Panc1 (cell line): ENCODE data around the gene PBX2. TPM values are rescaled to one million over a fixed set of nuclear protein-coding genes. Genes with fewer than 3 reads are reported as not detected.

Source experiments
- ATAC-seq: fragments of 200-7000 bp; cut with Tn5 transposase; 2 replicates; pipeline ENCODE4 v1.9.1; 2020; ENCODE audit warnings: mild to moderate bottlenecking, moderate library complexity
- BruUV-seq: library from RNA; stranded (reverse); fragments of 400-500 nt; replicated peaks from 2 replicates; lab custom pipeline; 2021; lab: Mats Ljungman, UMichigan
- CTCF ChIA-PET: fragments of 300-600 bp; sonication (Branson Sonifier 250); formaldehyde crosslinking; loops from one replicate; lab custom pipeline; 2022; ENCODE audit warnings: antibody characterized with exemption; lab: Charles Lee
- POLR2A ChIA-PET: fragments of 300-600 bp; sonication (Branson Sonifier 250); formaldehyde crosslinking; loops from one replicate; lab custom pipeline; 2022; ENCODE audit warnings: antibody characterized with exemption; lab: Charles Lee
- DNase-seq: peaks from one replicate; pipeline ENCODE4 v3.0.0-alpha.2; 2010; ENCODE audit warnings: low read depth, low spot score
- H3K27ac ChIP-seq: 2 replicates; pipeline ENCODE4 v1.5.1; 2011; ENCODE audit warnings: mild to moderate bottlenecking, low read length, inconsistent platforms
- H3K27me3 ChIP-seq: fragments of 200-500 bp; sonication (Bioruptor generic); 2 replicates; pipeline ENCODE4 v1.6.0; 2014; ENCODE audit warnings: low read length, inconsistent platforms; ENCODE audit not compliant: control insufficient read depth, insufficient read depth
- H3K36me3 ChIP-seq: fragments of 200-500 bp; sonication (Bioruptor generic); 2 replicates; pipeline ENCODE4 v1.5.1; 2014; ENCODE audit warnings: inconsistent platforms, mild to moderate bottlenecking, low read length, moderate library complexity; ENCODE audit not compliant: control insufficient read depth, insufficient read depth
- H3K4me1 ChIP-seq: 2 replicates; pipeline ENCODE4 v1.5.1; 2011; ENCODE audit warnings: inconsistent platforms, mild to moderate bottlenecking, low read length, moderate library complexity; ENCODE audit not compliant: control insufficient read depth, insufficient read depth
- H3K4me3 ChIP-seq, 2 experiments: 2 replicates each; pipeline ENCODE4 v1.5.1; 2011 to 2012; ENCODE audit warnings: low read depth in 2 of 2, low read length in 2 of 2, mild to moderate bottlenecking in 2 of 2, inconsistent platforms in 1 of 2, moderate library complexity in 1 of 2
- H3K9me3 ChIP-seq: fragments of 200-500 bp; sonication (Bioruptor generic); 2 replicates; pipeline ENCODE4 v1.5.1; 2014; ENCODE audit warnings: low read depth, mild to moderate bottlenecking, inconsistent platforms, low read length, moderate library complexity; ENCODE audit not compliant: control insufficient read depth, insufficient read depth
- POLR2AphosphoS5 ChIP-seq: IDR thresholded peaks from 2 replicates; pipeline ENCODE4 v1.6.1; 2012; ENCODE audit warnings: mild to moderate bottlenecking, low read depth, low read length, moderate library complexity
- SIN3A ChIP-seq: IDR thresholded peaks from 2 replicates; pipeline ENCODE4 v1.6.1; 2012; ENCODE audit warnings: low read depth, mild to moderate bottlenecking, low read length, moderate library complexity, borderline replicate concordance; ENCODE audit not compliant: insufficient read depth
- TCF7L2 ChIP-seq: IDR thresholded peaks from 2 replicates; pipeline ENCODE4 v1.6.1; 2011; ENCODE audit warnings: mild to moderate bottlenecking, low read depth, low read length, inconsistent platforms
- in situ Hi-C: cut with HindIII; loops from 2 replicates; pipeline ENCODE4 v1.10.0; 2016; ENCODE audit warnings: low sequenced_read_pairs, low pct_unique_long_range_greater_than_20kb
- intact Hi-C: fragments of 100-400 bp; cut with micrococcal nuclease; formaldehyde crosslinking; loops from one replicate; pipeline ENCODE4 v1.10.0; 2022; ENCODE audit not compliant: unreplicated experiment
- total RNA-seq: library from RNA; stranded (reverse); gene quantifications from one replicate; pipeline ENCODE4 v1.2.1, GENCODE V29; 2021; ENCODE audit not compliant: unreplicated experiment
- TF ChIP-seq, protein P1 (sequence below): fragments of 450-650 bp; IDR thresholded peaks from 2 replicates; pipeline ENCODE4 v1.5.1; 2017; ENCODE audit warnings: mild to moderate bottlenecking
- TF ChIP-seq, protein P2 (sequence below), 2 experiments: IDR thresholded peaks; 2 replicates each; pipeline ENCODE4 v1.6.1; 2011 to 2012; ENCODE audit warnings: low read depth in 2 of 2, control low read depth in 1 of 2, low read length in 1 of 2, mild to moderate bottlenecking in 1 of 2, moderate library complexity in 1 of 2; ENCODE audit not compliant: insufficient read depth in 1 of 2

Gene PBX2
- total RNA-seq, 1 experiment from 2014 or later: 76.2 TPM

DNA sequence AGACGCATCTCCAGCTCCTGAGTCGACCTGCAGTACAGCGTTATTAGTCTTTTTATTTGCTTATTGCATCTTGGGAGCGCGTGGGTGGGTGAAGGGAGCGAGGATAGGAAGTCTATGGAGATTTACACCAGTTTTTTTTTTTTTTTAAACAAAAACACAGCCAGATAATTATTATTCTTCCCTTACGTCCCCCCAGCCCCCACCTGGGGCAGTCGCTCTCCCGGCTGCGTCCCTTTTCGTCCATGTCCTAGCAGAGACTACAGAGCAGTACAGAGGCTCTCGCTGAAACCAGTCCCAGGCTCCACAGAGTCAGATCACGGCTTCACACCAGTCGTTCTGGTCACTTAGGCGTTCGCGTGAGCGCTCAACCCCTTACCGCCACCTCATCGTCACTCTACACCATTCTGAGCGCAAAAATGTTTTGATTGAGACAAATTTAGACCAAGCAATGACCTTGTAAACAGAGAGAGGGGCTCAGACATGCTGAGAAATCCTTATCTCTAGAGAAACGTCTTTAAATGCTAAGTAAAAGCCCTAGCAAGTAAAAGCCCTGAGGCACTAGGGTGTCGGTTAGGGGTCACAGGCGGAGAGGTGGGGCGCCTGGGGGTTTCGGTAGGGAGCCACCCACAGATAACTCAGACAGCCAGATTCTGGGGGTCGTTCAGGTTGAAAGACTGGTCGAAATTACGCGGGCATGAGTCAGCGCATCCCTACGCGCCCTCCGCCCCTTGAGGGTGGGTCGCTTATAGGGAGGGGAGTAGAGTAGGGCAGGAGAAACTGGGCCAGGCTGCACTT lies 37.0 kb downstream of the PBX2 start:
- no peaks in the 10 kb centered on the region for H3K9me3 ChIP-seq
- intact Hi-C loops: loop anchor here (2.0 kb wide), 1 partner anchor 34 kb away; no protein-coding TSS in a partner anchor
- CTCF ChIA-PET: interaction anchor here (0.5 to 0.6 kb wide), 3 partner anchors 17 to 1913 kb away, joined by 5 to 6 read pairs (median 5); no protein-coding TSS in a partner anchor
- BruUV-seq: no TSS peak
- TF ChIP-seq SIN3A: no peak; the same call in 1 of the 2 replicates
- TF ChIP-seq, protein P1, sequence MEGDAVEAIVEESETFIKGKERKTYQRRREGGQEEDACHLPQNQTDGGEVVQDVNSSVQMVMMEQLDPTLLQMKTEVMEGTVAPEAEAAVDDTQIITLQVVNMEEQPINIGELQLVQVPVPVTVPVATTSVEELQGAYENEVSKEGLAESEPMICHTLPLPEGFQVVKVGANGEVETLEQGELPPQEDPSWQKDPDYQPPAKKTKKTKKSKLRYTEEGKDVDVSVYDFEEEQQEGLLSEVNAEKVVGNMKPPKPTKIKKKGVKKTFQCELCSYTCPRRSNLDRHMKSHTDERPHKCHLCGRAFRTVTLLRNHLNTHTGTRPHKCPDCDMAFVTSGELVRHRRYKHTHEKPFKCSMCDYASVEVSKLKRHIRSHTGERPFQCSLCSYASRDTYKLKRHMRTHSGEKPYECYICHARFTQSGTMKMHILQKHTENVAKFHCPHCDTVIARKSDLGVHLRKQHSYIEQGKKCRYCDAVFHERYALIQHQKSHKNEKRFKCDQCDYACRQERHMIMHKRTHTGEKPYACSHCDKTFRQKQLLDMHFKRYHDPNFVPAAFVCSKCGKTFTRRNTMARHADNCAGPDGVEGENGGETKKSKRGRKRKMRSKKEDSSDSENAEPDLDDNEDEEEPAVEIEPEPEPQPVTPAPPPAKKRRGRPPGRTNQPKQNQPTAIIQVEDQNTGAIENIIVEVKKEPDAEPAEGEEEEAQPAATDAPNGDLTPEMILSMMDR: no peak
- no peak for TF ChIP-seq POLR2AphosphoS5
- TF ChIP-seq, protein P2, sequence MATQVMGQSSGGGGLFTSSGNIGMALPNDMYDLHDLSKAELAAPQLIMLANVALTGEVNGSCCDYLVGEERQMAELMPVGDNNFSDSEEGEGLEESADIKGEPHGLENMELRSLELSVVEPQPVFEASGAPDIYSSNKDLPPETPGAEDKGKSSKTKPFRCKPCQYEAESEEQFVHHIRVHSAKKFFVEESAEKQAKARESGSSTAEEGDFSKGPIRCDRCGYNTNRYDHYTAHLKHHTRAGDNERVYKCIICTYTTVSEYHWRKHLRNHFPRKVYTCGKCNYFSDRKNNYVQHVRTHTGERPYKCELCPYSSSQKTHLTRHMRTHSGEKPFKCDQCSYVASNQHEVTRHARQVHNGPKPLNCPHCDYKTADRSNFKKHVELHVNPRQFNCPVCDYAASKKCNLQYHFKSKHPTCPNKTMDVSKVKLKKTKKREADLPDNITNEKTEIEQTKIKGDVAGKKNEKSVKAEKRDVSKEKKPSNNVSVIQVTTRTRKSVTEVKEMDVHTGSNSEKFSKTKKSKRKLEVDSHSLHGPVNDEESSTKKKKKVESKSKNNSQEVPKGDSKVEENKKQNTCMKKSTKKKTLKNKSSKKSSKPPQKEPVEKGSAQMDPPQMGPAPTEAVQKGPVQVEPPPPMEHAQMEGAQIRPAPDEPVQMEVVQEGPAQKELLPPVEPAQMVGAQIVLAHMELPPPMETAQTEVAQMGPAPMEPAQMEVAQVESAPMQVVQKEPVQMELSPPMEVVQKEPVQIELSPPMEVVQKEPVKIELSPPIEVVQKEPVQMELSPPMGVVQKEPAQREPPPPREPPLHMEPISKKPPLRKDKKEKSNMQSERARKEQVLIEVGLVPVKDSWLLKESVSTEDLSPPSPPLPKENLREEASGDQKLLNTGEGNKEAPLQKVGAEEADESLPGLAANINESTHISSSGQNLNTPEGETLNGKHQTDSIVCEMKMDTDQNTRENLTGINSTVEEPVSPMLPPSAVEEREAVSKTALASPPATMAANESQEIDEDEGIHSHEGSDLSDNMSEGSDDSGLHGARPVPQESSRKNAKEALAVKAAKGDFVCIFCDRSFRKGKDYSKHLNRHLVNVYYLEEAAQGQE (IDR thresholded peaks at IDR 0.05; ENCODE audit: insufficient read depth in 1 of 2, low read depth in 2 of 2, low read length in 1 of 2): no peak
- no peak for TF ChIP-seq TCF7L2
- no peaks in the 10 kb centered on the region for H3K27me3 ChIP-seq
- no peaks in the 10 kb centered on the region; the same call in 1 of the 2 replicates for H3K36me3 ChIP-seq
- peak overlapping the region; percentile 84 for H3K27ac ChIP-seq
- H3K4me1 ChIP-seq: peaks cover 21% of the 10 kb centered on the region
- no peak for DNase-seq
- H3K4me3 ChIP-seq: peak overlapping the region; percentile 81 to 96
- in situ Hi-C loops: no loop called here
- POLR2A ChIA-PET: interaction anchor here (0.5 to 0.9 kb wide), 4 partner anchors 21 to 399 kb away, joined by 3 to 8 read pairs (median 4); no protein-coding TSS in a partner anchor
- ATAC-seq: peak; percentile 60

- H3K4me3 ChIP-seq: peak within 1 kb of the TSS; percentile 81 to 96
- ChIA-PET CTCF (interaction anchor here (0.5 to 0.6 kb wide), 2 partner anchors 32 to 69 kb away, joined by 3 to 5 read pairs; no protein-coding TSS in a partner anchor), POLR2A (interaction anchor here (0.5 to 0.9 kb wide), 5 partner anchors 20 to 398 kb away, joined by 3 to 8 read pairs (median 3); partner anchors contain the start of gene FKBPL)
- H3K9me3 ChIP-seq: no peaks in the 10 kb centered on the region
- H3K27ac ChIP-seq: peak within 1 kb of the TSS; percentile 84
- no peaks in the 10 kb centered on the region for H3K27me3 ChIP-seq
- TF ChIP-seq, protein P1: no peak
- no peak for TF ChIP-seq TCF7L2
- TF ChIP-seq, protein P2 (IDR thresholded peaks at IDR 0.05; ENCODE audit: insufficient read depth in 1 of 2, low read depth in 2 of 2, low read length in 1 of 2): no peak
- no peak for DNase-seq
- no peaks in the 10 kb centered on the region; the same call in 1 of the 2 replicates for H3K36me3 ChIP-seq
- peaks cover 21% of the 10 kb centered on the region for H3K4me1 ChIP-seq
- no TSS peak for BruUV-seq
- intact Hi-C loops (loop anchor here (2.0 kb wide), 1 partner anchor 33 kb away; no protein-coding TSS in a partner anchor), in situ Hi-C loops (no loop called here)
- ATAC-seq: no peak
These were observed 37.9 kb downstream of the PBX2 start, which contains the start of gene PRRT1 for GRCh38 chr6:32151863-32152768. PRRT1 (minus strand) TSS chr6:32151939; CDS start chr6:32151827, 112 bp downstream.
